D721Med (cell line): ENCODE results near the gene CELSR3.

Experiments used
- DNase-seq: peaks from one replicate; pipeline ENCODE4 v3.0.0; 2011; ENCODE audit warnings: low spot score; ENCODE audit not compliant: insufficient read length
- FAIRE-seq: peaks from 2 replicates; lab custom pipeline; 2011; peaks lifted over from hg19 to GRCh38; lab: Jason Lieb, UNC
- TF ChIP-seq, protein P1 (sequence below): IDR thresholded peaks from 2 replicates; pipeline ENCODE4 v1.5.1; 2012; ENCODE audit warnings: mild to moderate bottlenecking, control low read depth; ENCODE audit not compliant: insufficient read depth; ENCODE audit errors: missing control alignments

Gene CELSR3

DNA sequence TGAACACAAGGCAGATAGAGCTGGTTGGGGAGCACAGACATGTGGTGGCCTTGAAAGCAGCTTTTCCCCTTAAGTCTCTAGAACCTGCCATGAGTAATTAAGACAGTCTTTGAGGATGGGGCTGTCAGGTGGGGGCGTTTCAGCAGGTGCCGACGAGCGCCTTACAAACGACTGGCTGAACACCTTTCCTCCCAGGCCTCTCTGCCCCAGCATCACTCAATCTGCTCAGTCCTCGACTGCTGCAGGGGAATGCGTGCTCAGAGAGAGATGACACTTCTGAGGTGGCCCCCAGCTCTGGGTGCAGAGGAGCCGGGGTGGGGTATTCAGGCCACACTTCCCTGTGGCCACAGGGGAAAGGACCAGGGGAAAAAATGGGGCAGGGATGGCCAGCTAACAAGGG is 31.1 kb upstream of the CELSR3 start:
- TF ChIP-seq, protein P1, sequence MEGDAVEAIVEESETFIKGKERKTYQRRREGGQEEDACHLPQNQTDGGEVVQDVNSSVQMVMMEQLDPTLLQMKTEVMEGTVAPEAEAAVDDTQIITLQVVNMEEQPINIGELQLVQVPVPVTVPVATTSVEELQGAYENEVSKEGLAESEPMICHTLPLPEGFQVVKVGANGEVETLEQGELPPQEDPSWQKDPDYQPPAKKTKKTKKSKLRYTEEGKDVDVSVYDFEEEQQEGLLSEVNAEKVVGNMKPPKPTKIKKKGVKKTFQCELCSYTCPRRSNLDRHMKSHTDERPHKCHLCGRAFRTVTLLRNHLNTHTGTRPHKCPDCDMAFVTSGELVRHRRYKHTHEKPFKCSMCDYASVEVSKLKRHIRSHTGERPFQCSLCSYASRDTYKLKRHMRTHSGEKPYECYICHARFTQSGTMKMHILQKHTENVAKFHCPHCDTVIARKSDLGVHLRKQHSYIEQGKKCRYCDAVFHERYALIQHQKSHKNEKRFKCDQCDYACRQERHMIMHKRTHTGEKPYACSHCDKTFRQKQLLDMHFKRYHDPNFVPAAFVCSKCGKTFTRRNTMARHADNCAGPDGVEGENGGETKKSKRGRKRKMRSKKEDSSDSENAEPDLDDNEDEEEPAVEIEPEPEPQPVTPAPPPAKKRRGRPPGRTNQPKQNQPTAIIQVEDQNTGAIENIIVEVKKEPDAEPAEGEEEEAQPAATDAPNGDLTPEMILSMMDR, result no peak
- FAIRE-seq (no peak), DNase-seq (no peak)

DNA sequence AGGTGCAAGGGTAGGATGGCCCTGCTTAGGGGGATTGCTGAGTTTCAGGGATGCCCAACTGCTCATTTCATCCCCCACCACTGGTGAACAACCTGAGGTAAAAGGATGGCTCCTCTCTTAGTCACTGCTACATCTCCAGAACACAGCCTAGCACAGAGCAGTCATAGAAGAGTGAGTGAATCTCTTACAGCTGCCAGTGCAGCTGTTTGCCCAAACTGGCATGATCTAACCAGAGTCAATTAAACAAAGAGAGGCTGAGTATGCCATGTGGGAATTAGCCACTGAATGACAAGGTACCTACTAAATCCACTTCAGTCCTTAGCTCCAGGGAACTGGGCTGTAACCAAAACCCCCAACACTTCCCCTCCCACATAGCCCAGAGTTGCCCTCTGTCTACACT is 29.9 kb upstream of the CELSR3 start:
- FAIRE-seq, result no peak
- TF ChIP-seq, protein P1, result no peak
- DNase-seq, result no peak

DNA sequence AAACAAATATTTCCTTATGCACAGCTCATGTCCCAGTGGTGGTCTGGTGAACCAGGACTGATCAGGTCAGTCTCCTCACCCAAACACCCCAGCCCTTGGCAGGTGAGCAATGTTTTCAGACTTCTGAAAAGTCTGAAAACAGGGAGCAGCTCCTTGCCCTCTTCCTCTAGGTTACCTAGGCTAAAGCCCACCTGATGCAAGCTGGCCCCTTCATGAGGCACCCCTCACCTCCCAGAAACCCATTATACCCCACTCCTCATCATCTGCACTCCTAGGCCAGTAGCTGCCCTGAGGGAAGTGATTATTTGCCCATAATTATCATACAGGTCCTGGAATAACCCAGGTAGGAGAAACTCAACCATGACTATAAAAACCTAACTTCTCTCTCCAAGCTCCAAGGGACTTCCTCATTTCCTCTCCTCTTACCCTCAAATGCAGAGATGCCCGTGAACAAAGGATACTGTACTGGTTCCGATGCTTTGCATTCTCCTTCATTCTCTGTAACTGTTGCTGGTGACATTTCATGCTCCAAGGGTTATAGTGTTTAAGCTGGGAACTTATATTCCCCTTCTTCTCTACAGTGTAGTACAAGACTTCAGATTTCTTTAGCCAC is 28.3 kb upstream of the CELSR3 start:
- FAIRE-seq (no peak), DNase-seq (no peak)
- TF ChIP-seq, protein P1, result no peak

DNA sequence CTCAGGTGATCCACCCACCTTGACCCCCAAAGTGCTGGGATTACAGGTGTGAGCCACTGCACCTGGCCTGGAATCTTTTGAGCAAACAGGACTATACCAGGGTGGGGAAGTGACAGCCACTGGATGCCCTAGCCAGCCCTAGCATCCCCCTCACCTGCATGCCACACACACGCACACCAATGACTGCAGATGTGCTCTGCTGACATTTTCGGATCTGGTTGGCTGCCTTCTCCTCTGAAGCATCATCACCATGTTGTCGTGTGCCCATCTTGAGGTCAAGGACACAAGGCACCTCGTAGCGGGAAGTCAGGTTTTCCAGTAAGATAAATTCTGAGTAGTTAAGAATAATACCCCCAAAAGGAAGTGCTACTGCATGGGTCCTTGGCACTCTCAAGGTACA is 26.7 kb upstream of the CELSR3 start:
- TF ChIP-seq, protein P1, result no peak
- DNase-seq, result no peak
- FAIRE-seq, result no peak

DNA sequence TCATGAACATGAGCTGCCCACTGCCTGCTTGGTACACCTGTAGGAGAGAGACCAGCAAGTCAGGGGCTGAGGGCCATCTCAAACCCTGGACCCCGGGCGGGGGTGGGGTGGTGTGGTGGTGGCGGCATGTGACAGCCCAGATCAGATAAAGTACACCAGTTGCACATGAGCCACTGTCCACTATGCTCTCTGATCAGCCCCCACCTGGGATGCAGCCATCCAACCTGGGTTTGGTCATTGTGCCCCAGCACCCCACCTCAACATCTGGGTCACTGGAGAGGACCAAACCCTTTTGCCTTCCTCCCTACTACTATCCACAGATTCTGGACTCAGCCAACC is 26.0 kb upstream of the CELSR3 start:
- FAIRE-seq (no peak), DNase-seq (no peak)
- TF ChIP-seq, protein P1, result no peak

DNA sequence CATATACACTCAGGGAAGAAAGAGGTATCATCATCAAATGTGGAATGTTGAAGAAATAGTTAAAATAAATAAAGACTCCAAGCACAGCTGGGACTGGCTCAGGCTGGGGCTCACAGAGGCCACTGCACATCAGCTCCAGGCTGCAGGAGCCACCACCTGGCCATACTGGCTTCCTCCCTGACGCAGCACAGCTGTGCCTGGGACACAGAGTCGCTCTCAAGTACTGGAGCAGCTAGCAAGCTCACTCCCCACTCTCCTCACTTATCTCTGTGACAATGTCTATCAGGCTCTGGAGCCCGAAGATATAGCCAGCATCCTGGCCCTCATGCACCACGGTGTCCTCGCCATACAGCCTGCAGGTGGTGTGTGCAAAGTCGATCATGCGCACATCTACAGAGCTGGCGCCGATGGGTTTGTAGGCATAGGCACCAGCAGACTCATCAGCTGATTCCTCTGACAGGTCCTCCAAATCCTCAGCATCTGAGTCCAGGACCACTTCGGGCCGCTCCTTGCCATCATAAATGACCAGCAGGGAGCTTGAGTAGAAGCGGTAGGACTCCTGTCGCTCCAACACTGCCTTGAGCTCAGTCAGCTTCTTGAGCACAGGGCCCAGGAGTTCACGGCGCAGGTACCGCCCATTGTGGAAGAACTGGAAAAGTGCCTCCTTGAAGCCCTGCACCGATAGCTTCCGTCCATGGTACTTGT is 25.5 kb upstream of the CELSR3 start:
- TF ChIP-seq, protein P1, result no peak
- FAIRE-seq (no peak), DNase-seq (no peak)

DNA sequence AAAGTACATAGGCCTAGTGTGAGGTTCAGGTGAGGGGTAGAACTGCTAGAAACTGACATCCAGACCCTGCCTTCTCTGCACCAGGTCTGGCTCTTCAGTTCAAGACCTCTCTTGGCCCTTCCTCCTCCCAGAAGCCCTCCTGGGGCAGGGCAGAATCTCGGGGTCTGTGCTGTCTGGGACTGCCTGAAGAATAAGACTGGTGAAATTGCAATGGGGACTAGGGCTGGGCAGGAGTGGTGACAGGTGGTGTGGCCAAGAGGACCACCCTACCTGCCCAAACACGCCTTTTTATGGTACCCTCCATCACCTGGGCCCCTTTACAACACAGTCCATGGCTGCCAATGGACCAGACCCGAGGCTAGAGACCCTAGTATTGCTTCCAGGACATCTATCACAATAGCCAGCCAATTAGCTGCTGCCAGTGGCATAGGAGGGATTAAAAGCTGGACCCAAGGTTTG is 24.6 kb upstream of the CELSR3 start:
- no peak for FAIRE-seq
- DNase-seq, result no peak
- TF ChIP-seq, protein P1, result no peak
